Measurements from ENCODE around the gene SIGLEC5. TPM values are rescaled to one million over a fixed set of nuclear protein-coding genes. Genes with fewer than 3 reads are reported as not detected.
"Not testable (repeated sequence)": the region's sequence is repeated elsewhere in the genome, so short reads cannot be mapped to it uniquely, and the experiment has no call there.

The SIGLEC5 gene, protein sequence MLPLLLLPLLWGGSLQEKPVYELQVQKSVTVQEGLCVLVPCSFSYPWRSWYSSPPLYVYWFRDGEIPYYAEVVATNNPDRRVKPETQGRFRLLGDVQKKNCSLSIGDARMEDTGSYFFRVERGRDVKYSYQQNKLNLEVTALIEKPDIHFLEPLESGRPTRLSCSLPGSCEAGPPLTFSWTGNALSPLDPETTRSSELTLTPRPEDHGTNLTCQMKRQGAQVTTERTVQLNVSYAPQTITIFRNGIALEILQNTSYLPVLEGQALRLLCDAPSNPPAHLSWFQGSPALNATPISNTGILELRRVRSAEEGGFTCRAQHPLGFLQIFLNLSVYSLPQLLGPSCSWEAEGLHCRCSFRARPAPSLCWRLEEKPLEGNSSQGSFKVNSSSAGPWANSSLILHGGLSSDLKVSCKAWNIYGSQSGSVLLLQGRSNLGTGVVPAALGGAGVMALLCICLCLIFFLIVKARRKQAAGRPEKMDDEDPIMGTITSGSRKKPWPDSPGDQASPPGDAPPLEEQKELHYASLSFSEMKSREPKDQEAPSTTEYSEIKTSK
- total RNA-seq (1 to 10 TPM in 1 of 5 experiments, under 1 TPM in 1, not detected in 3; 0.24 to 2.4 TPM), polyA plus RNA-seq (not detected), total RNA-seq (not detected)

DNA sequence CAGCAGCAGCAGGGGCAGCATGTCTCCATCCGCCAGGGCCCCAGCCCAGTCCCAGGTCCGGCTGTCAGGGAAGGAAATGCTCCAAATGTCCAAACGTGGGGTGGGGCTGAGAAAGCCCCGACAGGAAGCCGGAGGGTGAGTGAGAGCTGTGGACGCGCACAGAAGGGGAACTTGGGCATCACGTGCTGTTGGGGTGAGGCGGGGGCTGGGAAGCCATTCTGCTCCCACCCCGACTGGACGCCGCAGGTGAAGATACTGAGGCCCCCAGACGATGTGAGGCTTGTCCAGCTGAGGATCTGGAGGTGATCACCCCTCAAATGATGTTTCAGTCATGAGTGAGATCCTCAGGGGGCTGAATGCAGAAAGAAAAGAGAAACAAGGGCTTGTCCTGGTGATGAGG is at the start of gene SIGLEC5:
Gene SIGLEC5 (minus strand): TSS at position 87 of the 400 bp plus-strand sequence. CDS start 66 bp downstream, at position 21.
- H3K36me3 ChIP-seq (ENCODE audit: control insufficient read depth in 2 of 3, insufficient read depth in 3 of 3, low read length in 3 of 3); DNase-seq; H3K9me3 Mint-ChIP-seq; H3K36me3 Mint-ChIP-seq; intact Hi-C loops (cut with micrococcal nuclease); H3K4me1 ChIP-seq (ENCODE audit: control insufficient read depth in 2 of 2, insufficient read depth in 2 of 2, low read length in 2 of 2); H3K4me3 Mint-ChIP-seq; H3K4me3 ChIP-seq (ENCODE audit: low read length); POLR2A ChIA-PET; H3K9me3 ChIP-seq (ENCODE audit: control insufficient read depth in 2 of 3, low read length in 3 of 3); H3K27ac Mint-ChIP-seq; H3K27ac ChIP-seq (ENCODE audit: low read depth, low read length); CTCF ChIA-PET; H3K27me3 ChIP-seq (ENCODE audit: control insufficient read depth in 2 of 2, insufficient read depth in 2 of 2, low read length in 2 of 2): not testable (repeated sequence)
- Mint-ChIP-seq H3K27me3 (peaks cover 1 to 40% (median 17%) of the 10 kb centered on the region in 5 donors), H3K4me1 (peaks cover 0 to 11% (median 0%) of the 10 kb centered on the region in 7 donors)
- peak; percentile 74 for ATAC-seq

DNA sequence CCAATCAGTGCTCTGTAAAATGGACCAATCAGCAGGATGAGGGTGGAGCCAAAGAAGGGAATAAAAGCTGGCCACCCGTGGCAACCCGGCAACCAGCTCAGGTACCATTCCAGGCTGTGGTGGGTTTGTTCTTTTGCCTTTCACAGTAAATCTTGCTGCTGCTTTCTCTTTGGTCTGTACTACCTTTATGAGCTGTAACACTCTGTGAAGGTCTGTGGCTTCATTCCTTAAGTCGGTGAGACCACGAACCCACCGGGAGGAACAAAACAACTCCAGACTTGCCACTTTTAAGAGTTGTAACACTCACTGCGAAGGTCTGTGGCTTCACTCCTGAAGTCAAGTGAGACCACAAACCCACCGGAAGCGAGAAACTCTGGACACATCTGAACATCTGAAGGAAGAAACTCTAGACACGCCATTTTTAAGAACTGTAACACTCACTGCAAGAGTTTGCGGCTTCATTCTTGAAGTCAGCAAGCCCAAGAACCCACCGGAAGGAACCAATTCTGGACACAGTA is 46.4 kb upstream of the SIGLEC5 start:
- Histone ChIP-seq H3K4me1 (ENCODE audit: control insufficient read depth in 2 of 2, insufficient read depth in 2 of 2, low read length in 2 of 2) (peaks cover 0 to 6% of the 10 kb centered on the region in 2 donors), H3K36me3 (ENCODE audit: control insufficient read depth in 2 of 3, insufficient read depth in 3 of 3, low read length in 3 of 3) (no peaks in the 10 kb centered on the region), H3K27me3 (ENCODE audit: control insufficient read depth in 2 of 2, insufficient read depth in 2 of 2, low read length in 2 of 2) (no peaks in the 10 kb centered on the region), H3K4me3 (ENCODE audit: low read length) (peak overlapping the region; percentile 17), H3K9me3 (ENCODE audit: control insufficient read depth in 2 of 3, low read length in 3 of 3) (no peaks in the 10 kb centered on the region), H3K27ac (ENCODE audit: low read depth, low read length) (no peak overlapping the region)
- DNase-seq (peak in 7 of 9 donors; percentile 26 to 71 (median 47)), ATAC-seq (peak; percentile 91)
- Mint-ChIP-seq H3K27ac (peak overlapping the region; percentile 19 to 90 (median 81)), H3K9me3 (peaks cover 0 to 15% (median 6%) of the 10 kb centered on the region in 11 donors), H3K27me3 (peaks cover 0 to 7% (median 0%) of the 10 kb centered on the region in 5 donors), H3K4me3 (peak overlapping the region; percentile 8 to 79 (median 68)), H3K36me3 (no peaks in the 10 kb centered on the region), H3K4me1 (peaks cover 6 to 17% (median 9%) of the 10 kb centered on the region in 7 donors)
- CTCF ChIA-PET = interaction anchor here (0.8 kb wide), 1 partner anchor 20 kb away, joined by 3 read pairs; no protein-coding TSS in a partner anchor
- intact Hi-C loops (cut with micrococcal nuclease) = no loop called here
- POLR2A ChIA-PET = interaction anchor here (1.0 kb wide), 1 partner anchor 27 kb away, joined by 3 read pairs; no protein-coding TSS in a partner anchor

DNA sequence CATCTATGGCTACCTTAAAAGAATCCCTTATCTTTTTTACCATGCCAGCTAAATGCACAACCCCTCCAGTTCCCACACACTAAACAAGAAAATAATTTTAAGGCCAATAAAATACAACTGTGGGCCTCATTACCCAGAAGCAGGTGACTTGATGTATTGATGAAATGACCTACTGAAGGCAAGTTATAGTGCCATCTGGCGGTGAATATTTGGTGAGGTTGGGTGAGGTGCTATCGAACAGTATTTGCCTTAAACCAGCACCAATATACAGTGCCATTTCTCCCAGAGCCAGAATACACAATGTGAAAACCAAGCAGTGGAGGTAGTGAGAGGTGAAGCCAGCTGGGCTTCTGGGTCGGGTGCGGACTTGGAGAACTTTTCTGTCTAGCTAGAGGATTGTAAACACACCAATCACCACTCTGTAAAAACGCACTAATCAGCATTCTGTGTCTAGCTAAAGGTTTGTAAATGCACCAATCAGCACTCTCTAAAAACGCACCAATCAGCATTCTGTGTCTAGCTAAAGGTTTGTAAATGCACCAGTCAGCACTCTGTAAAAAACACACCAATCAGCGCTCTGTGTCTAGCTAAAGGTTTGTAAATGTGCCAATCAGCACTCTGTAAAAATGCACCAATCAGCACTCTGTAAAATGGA is 45.8 kb upstream of the SIGLEC5 start:
- H3K27ac Mint-ChIP-seq = peak overlapping the region; percentile 19 to 90 (median 81)
- DNase-seq; intact Hi-C loops (cut with micrococcal nuclease); H3K4me3 ChIP-seq (ENCODE audit: low read length); H3K36me3 Mint-ChIP-seq; H3K27me3 Mint-ChIP-seq; H3K27me3 ChIP-seq (ENCODE audit: control insufficient read depth in 2 of 2, insufficient read depth in 2 of 2, low read length in 2 of 2); H3K9me3 ChIP-seq (ENCODE audit: control insufficient read depth in 2 of 3, low read length in 3 of 3); H3K27ac ChIP-seq (ENCODE audit: low read depth, low read length); H3K36me3 ChIP-seq (ENCODE audit: control insufficient read depth in 2 of 3, insufficient read depth in 3 of 3, low read length in 3 of 3); H3K4me1 ChIP-seq (ENCODE audit: control insufficient read depth in 2 of 2, insufficient read depth in 2 of 2, low read length in 2 of 2): not testable (repeated sequence)
- H3K9me3 Mint-ChIP-seq = peaks cover 0 to 15% (median 6%) of the 10 kb centered on the region in 11 donors
- peak; percentile 46 for ATAC-seq
- POLR2A ChIA-PET = interaction anchor here (1.0 kb wide), 1 partner anchor 28 kb away, joined by 3 read pairs; no protein-coding TSS in a partner anchor
- H3K4me3 Mint-ChIP-seq = peak overlapping the region in 8 of 10 donors; percentile 35 to 79 (median 70)
- CTCF ChIA-PET = interaction anchor here (0.6 to 0.8 kb wide), 2 partner anchors 19 to 61 kb away, joined by 3 to 5 read pairs; no protein-coding TSS in a partner anchor
- peaks cover 6 to 17% (median 9%) of the 10 kb centered on the region in 7 donors for H3K4me1 Mint-ChIP-seq

DNA sequence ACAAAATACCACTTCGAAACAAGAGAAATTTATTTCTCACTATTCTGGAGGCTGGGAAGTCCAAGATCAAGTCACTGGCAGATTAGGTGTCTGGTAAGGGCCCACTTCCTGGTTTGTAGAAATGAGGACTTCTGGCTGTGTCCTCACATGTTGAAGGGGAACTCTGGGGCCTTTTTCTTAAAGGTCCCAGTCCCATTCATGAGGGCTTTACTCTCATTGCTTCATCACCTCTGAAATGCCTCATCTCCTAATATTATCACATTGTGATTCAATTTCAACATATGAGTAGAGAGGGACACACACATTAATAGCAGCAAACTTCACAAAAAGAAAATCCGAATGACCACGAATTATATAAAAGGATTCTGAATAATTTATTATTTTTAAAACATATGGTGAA is 38.0 kb upstream of the SIGLEC5 start:
- DNase-seq (no peak), ATAC-seq (no peak)
- Mint-ChIP-seq H3K36me3 (no peaks in the 10 kb centered on the region), H3K27ac (no peak overlapping the region), H3K4me3 (no peak overlapping the region), H3K27me3 (peaks cover 6 to 23% (median 18%) of the 10 kb centered on the region in 5 donors), H3K4me1 (no peaks in the 10 kb centered on the region), H3K9me3 (peaks cover 0 to 12% (median 4%) of the 10 kb centered on the region in 11 donors)
- Histone ChIP-seq H3K36me3 (ENCODE audit: control insufficient read depth in 2 of 3, insufficient read depth in 3 of 3, low read length in 3 of 3) (no peaks in the 10 kb centered on the region), H3K27ac (ENCODE audit: low read depth, low read length) (no peak overlapping the region), H3K9me3 (ENCODE audit: control insufficient read depth in 2 of 3, low read length in 3 of 3) (no peaks in the 10 kb centered on the region), H3K4me3 (ENCODE audit: low read length) (no peak overlapping the region), H3K4me1 (ENCODE audit: control insufficient read depth in 2 of 2, insufficient read depth in 2 of 2, low read length in 2 of 2) (no peaks in the 10 kb centered on the region), H3K27me3 (ENCODE audit: control insufficient read depth in 2 of 2, insufficient read depth in 2 of 2, low read length in 2 of 2) (peaks cover 0 to 3% of the 10 kb centered on the region in 2 donors)
- ChIA-PET CTCF (interaction anchor here (1.4 to 2.3 kb wide), 2 partner anchors 11 to 16 kb away, joined by 3 to 7 read pairs; no protein-coding TSS in a partner anchor), POLR2A (no interaction called here)
- intact Hi-C loops (cut with micrococcal nuclease) = no loop called here

DNA sequence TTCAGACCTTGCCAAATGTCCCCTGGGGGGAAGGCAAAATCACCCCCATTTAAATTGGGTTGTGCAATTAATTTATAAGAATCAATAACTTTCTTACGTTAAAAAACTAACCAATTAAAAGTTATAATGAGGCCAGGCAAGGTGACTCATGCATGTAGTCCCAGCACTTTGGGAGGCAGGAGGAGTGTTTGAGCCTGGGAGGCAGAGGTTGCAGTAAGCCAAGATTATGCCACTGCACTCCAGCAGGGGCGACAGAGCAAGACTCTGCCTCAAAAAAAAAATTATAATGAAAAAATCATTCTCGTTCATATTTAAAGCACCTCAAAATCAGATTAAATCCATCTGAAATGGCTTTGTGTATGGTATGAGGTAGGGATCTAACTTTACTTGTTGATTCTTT is 34.8 kb upstream of the SIGLEC5 start:
- Histone ChIP-seq H3K4me1 (ENCODE audit: control insufficient read depth in 2 of 2, insufficient read depth in 2 of 2, low read length in 2 of 2) (no peaks in the 10 kb centered on the region), H3K27ac (ENCODE audit: low read depth, low read length) (no peak overlapping the region), H3K4me3 (ENCODE audit: low read length) (no peak overlapping the region), H3K36me3 (ENCODE audit: control insufficient read depth in 2 of 3, insufficient read depth in 3 of 3, low read length in 3 of 3) (no peaks in the 10 kb centered on the region), H3K27me3 (ENCODE audit: control insufficient read depth in 2 of 2, insufficient read depth in 2 of 2, low read length in 2 of 2) (peaks cover 0 to 9% of the 10 kb centered on the region in 2 donors), H3K9me3 (ENCODE audit: control insufficient read depth in 2 of 3, low read length in 3 of 3) (no peaks in the 10 kb centered on the region)
- ChIA-PET POLR2A (no interaction called here), CTCF (no interaction called here)
- H3K36me3 Mint-ChIP-seq = no peaks in the 10 kb centered on the region
- H3K4me3 Mint-ChIP-seq = no peak overlapping the region
- H3K9me3 Mint-ChIP-seq = peaks cover 0 to 11% (median 3%) of the 10 kb centered on the region in 11 donors
- no peak for DNase-seq
- H3K4me1 Mint-ChIP-seq = no peaks in the 10 kb centered on the region
- ATAC-seq = no peak
- peaks cover 13 to 38% (median 32%) of the 10 kb centered on the region in 5 donors for H3K27me3 Mint-ChIP-seq
- intact Hi-C loops (cut with micrococcal nuclease) = no loop called here
- no peak overlapping the region for H3K27ac Mint-ChIP-seq

DNA sequence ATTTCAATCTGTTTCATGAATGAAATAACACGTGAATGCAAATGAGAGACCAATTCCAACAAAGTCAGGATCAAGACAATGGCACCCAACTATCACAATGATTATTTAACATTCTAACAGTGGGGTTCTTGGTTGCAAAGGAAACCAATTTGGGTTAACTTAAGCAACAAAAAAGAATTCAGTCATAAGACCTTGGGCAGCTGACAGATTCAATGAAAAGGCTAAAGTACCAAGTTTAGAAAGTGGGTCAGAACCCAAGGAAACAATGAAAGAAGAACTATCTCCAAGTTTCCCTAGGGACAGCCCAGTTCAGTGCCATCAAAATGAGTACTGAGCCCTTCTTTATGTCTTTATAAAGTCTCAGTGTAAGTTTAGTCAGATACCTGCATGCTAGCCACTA is 33.9 kb upstream of the SIGLEC5 start:
- peaks cover 13 to 38% (median 32%) of the 10 kb centered on the region in 5 donors for H3K27me3 Mint-ChIP-seq
- no peak overlapping the region for H3K4me3 Mint-ChIP-seq
- H3K27ac Mint-ChIP-seq = no peak overlapping the region
- DNase-seq = no peak
- intact Hi-C loops (cut with micrococcal nuclease) = no loop called here
- H3K27ac ChIP-seq (ENCODE audit: low read depth, low read length) = no peak overlapping the region
- no peaks in the 10 kb centered on the region for H3K9me3 ChIP-seq (ENCODE audit: control insufficient read depth in 2 of 3, low read length in 3 of 3)
- H3K4me3 ChIP-seq (ENCODE audit: low read length) = no peak overlapping the region
- no peaks in the 10 kb centered on the region for H3K36me3 Mint-ChIP-seq
- ChIA-PET POLR2A (no interaction called here), CTCF (no interaction called here)
- H3K4me1 ChIP-seq (ENCODE audit: control insufficient read depth in 2 of 2, insufficient read depth in 2 of 2, low read length in 2 of 2) = no peaks in the 10 kb centered on the region
- H3K9me3 Mint-ChIP-seq = peaks cover 0 to 9% (median 3%) of the 10 kb centered on the region in 11 donors
- no peak for ATAC-seq
- no peaks in the 10 kb centered on the region for H3K36me3 ChIP-seq (ENCODE audit: control insufficient read depth in 2 of 3, insufficient read depth in 3 of 3, low read length in 3 of 3)
- H3K27me3 ChIP-seq (ENCODE audit: control insufficient read depth in 2 of 2, insufficient read depth in 2 of 2, low read length in 2 of 2) = peaks cover 0 to 9% of the 10 kb centered on the region in 2 donors
- no peaks in the 10 kb centered on the region for H3K4me1 Mint-ChIP-seq

All from naive thymus-derived CD4-positive, alpha-beta T cell (primary cell).